Activated effector memory CD4-positive, alpha-beta T cell treated with Interleukin-2 at 50 U/mL for 16 hours (primary cell): ENCODE results near the gene DOCK3.
"Not testable (repeated sequence)": the region's sequence is repeated elsewhere in the genome, so short reads cannot be mapped to it uniquely, and the experiment has no call there.

Source experiments
- DNase-seq: peaks from one replicate; pipeline ENCODE4 v3.0.0-alpha.2; 2020

DOCK3 gene

DNA sequence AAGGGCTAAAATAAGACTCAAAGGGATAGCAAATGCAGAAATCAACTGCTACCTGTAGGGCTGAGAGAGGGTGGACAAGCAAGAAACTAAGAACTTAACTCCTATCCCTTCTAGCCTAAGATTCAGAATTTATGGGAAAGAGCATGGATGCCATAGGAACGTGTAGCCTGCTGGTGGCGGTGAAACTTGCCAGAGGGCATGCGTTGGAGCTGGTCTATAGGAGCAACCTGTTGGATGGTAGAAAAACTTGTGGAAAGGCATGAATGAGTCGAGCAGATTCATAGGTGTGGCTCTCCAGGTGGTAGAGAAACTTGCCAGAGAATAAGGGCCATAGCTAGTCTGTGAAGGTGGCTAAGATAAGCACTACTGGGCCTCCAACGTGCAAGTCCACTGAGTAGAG, 137.2 kb downstream of the DOCK3 start:
- no peak for DNase-seq

DNA sequence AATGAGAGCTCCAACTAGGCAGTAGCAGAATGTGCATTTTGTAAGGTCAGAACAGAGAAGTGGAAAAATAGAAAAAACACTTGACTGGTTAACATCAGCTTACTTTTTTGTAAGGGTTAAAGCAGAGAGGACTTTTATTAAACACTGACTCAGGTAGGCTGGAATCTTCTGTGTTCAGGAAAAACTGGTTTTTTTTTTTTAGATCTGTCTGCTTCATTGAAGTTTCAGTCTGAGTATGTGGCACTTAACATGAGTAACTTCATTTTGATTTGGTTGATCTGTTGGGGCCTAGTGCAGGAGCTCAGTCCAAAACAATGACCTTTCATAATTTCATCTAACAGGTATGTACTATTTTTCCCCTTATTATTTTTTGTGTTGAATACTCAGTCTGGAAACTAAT, 141.1 kb downstream of the DOCK3 start:
- no peak for DNase-seq

DNA sequence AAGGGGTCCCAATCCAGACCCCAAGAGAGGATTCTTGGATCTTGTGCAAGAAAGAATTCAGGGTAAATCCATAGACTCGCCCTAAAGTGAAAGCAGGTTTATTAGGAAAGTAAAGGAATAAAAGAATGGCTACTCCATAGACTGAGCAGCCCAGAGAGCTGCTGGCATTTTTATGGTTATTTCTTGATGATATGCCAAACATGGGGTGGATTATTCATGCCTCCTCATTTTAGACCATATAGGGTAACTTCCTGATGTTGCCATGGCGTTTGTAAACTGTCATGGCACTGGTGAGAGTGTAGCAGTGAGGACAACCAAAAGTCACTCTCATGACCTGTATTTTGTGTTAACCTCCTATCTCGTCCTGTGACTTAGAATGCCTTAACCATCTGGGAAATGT, 142.2 kb downstream of the DOCK3 start:
- DNase-seq, result no peak

DNA sequence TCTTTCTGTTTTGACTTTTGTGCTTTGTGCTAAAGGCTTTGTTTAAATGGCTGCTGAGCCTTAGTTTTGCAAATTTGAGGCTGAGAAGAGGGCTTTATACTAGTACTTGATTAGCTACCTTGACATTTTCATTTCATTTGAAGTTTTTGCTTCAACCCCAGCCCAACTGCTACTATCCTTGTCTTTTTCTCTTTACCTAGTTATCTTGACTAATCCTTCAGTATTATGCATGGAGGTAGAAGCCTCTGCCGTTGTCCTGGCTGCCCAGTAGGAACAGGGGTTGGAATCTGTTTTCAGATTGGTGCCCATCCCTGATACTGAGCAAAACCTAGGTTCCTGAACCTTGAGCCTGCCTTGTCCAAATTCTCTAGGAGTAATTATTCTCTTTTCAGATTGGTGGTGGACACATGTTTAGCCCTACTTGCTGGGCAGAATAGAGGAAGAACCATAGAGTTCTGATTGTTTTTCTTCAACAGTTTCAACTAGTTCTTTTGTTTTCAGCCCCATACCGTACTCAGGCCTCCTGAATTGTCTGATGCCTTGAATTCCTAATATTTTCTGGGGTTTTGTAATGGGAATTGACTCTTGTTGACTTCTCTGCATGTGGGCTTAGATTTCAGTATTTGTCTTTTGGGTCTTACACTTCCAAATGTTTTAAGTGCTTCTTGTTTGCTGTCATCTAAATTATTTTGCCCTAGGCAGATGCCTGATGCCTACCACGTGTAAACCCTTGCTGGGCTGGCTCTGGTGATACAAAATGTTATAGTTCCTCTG, 143.2 kb downstream of the DOCK3 start:
- DNase-seq, result no peak

DNA sequence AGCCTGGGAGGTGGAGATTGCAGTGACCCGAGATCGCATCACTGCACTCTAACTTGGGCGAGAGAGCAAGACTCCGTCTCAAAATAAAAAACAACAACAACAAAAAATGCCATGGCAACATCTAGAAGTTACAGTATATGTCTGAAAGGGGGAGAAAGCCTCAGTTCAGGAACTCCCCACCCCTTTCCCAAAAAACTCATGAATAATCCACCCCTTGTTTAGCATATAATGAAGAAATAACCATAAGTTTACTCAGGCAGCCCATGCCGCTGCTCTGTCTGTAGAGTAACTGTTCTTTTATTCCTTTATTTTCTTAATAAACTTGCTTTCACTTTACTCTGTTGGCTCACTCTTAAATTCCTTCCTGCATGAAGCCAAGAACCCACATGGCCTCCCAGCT, 145.2 kb downstream of the DOCK3 start:
- DNase-seq, result no peak

DNA sequence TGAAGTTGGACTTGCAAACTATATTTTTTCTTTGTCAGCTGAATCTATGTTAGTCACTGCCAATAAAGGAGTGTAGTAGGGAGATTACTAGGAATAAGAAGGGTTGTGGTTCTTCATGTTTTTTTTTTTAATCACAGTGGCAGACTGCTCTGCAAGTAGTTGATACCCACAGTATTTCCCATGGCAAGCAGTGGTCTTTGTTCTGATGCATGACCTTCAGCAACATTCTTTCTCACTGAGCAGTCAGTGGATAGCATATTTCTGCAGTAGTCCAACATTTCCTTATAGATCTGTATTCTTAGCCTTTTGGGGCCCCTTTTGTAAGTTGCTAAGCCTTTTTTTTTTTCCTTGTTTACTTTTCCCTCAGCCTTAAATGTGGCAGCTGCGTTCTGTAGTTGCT, 151.1 kb downstream of the DOCK3 start:
- DNase-seq, result no peak

DNA sequence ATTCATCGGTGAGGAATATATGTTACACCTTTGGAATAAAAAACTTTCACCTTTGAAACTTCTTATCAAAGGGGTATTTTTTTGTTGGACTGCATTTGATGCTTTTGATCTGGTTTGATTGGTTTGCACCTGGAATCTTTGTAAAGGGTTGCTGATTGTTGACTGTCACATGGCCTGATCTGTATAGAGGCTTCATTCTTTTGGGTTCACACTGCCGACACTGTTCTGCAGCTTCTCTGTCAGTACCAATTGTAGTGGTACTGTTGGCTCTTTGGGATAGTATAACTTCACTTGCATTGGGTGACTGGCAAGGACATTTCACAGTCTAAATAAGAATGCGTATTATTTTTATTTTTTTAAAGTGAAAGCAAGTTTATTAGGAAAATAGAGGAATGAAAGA, 155.7 kb downstream of the DOCK3 start:
- no peak for DNase-seq

DNA sequence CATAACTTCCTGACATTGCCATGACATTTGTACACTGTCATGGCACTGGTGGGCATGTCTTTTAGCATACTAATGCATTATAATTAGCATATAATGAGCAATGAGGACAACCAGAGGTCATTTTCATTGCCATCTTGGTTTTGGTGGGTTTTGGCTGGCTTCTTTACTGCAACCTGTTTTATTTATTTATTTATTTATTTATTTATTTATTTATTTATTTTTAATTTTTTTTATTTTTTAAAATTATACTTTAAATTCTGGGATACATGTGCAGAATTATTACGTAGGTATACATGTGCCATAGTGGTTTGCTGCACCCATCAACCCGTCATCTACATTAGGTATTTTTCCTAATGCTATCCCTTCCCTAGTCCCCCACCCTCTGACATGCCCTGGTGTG, 156.3 kb downstream of the DOCK3 start:
- not testable (repeated sequence) for DNase-seq

DNA sequence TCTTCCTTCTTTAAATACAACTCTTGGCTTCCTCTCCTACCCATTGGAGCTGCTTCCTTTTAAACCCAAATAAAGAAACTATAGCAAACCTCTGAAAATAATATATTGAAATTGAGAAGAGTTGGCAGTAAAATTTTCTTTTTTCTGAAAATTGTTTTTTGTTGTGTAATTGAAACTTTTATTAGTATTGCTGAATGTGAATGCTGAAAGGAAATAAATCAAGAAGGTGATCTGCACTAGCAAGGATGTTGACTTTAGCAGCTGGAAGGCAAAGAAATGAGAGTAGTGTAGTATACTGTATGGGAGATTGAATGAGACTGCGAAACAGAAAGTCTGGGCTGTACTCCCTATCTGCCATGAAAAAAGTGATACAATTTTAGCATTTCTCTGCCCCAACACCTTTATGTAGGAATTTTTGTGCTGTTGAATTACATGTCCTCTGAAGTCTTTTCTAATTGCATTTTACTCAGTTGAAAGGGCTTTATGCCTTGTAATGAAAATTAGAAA, 166.3 kb downstream of the DOCK3 start:
- DNase-seq, result no peak

DNA sequence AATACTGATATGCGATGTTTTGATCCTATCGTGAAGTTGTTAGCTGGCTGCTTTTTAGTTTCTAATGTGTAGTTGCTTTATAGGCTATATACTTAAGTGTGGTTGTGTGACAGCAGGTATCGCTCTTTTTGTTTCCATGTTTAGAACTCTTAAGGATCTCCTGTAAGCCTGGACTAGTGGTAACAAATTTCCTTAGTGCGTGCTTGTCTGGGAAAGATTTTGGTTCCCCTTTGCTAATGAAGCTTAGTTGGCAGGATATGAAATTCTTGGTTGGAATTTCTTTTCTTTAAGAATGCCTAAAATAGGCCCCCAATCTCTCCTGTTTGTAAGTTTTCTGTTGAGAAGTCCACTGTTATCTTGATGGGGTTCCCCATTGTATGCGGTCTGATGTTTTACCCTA, 173.6 kb downstream of the DOCK3 start:
- DNase-seq, result no peak

DNA sequence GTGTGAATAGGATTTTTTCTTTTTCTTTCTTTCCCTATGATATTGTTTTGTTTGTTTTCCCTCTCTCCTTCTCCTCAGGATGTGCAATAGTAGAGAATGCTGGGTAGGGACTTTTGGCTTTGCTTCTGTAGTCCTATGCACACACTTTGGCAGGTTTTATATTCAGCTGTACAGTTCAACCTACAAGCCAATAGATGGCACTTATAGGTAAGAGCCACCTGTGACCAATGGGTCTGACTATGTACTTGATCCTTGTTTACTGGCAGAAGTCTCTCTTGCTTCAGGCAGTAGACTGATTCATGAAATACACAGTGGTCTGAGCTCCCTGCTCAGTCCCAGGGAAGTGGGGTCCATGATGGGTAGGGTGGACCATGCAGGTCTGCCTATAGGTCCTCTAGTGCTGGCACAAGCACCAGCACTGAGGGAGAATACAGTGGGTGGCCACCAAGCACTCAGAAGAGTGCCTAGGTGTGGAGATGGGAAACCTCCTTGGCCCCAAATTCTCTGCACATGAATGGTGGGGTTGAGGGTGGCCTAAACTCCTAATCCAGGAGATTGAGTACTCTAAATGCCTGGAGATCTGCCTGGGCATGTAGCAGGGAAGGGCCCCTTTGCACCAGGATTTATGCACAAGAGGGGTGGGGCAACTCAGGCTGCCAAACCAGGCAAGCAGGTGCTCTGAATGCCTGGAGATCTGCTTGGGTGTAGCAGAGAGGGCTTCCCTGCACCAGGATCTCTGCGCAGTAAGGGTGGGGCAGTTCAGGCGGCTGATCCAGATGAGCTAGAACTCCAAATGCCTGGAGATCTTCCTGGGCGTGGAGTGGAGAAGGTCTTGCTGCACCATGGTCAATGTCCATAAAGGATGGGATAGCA, 176.1 kb downstream of the DOCK3 start:
- no peak for DNase-seq

DNA sequence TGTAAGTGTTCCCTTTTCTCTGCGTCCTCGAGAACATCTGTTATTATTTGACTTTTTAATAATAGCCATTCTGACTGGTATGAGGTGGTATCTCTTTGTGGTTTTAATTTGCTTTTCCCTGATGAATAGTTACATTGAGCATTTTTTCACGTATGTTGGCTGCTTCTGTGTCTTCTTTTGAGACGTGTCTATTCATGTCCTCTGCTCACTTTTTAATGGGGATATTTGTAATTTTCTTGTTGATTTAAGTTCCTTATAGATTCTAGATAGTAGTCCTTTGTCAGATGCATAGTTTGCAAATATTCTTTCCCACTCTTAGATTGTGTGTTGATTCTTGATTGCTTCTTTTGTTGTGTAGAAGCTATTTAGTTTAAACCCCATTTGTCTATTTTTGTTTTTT, 179.2 kb downstream of the DOCK3 start:
- no peak for DNase-seq

DNA sequence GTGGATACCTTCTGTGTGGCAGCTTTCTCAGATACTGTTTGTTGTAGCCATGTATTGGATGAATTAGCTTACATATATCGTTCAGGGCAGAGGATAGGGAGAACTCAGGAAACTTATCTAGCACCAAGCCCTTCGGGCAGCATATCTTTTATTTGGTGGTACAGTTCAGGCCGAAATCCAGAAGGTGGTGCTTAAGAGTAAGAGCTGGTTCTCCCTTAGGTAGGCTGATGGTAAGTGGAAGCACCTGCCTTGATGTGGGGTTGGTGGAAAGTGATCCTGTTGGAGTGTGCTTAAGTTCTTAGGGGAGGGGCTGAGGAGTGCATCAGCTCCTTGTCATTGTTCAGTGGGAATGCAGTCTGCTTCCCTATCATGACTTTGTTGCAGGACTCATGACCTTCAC, 187.5 kb downstream of the DOCK3 start:
- no peak for DNase-seq

DNA sequence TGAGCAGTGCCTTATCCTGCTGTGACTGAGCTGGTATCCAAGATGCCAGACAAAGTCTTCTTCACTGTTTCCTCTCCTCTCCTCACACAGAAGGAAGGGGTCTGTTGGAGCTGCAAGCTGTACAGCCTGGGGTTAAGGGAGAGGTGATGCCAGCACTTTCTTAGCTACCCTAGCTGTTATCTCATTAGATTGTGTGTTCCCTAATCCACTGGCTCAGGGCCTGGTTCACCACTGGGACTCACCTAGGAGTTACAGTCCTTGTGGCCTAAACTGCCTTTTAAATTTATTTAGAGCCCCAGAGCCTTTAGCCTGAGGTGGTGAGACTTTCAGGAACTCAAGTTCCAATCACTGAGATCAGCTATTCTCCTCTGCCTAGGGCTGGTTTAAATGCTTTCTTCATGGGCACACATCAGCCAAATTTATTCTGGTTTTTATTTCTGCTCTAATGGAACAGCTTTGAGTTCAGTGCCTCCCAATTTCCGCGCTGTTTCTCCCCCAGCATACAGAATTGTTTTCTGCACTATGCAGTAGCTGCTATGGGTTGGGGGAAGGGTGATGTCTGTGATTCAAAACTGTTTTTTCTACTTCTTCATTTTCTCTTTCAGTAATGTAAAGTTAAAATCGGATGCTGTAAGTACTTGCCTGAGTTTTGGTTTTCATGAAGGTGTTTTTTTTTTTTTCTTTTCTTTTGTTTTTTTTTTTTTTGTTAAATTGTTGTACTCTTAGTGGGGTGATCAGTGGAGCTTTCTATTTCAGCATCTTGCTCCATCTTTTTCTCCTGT, 198.8 kb downstream of the DOCK3 start:
- no peak for DNase-seq

DNA sequence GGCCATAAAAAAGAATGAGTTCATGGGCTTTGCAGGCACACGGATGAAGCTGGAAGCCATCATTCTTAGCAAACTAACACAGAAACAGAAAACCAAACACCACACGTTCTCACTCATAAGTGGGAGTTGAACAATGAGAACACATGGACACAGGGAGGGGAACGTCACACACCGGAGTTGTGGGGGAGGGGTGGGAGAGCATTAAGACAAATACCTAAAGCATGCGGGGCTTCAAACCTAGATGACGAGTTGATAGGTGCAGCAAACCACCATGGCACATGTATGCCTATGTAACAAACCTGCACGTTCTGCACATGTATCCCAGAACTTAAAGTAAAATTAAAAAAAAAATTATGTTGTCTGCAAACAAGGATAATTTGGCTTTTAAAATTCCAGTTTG, 200.1 kb downstream of the DOCK3 start:
- not testable (repeated sequence) for DNase-seq

DNA sequence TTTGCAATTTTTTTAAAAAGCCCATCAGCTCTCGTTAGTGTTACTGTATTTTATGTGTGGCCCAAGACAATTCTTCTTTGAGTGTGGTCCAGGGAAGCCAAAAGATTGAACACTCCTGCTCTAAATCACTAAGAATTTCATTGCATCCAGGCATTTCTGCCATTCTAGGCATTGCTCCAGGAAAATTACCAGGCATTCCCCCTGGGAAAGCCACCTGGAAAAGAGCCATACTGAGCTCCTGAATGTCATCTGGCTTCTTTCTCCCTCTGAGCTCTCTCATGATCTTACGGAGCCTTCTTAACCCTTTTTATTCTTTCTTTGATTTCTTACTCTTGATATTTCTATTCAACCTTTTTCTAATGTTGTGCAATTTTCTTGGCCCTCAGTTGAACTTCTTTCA, 202.2 kb downstream of the DOCK3 start:
- DNase-seq, result no peak

DNA sequence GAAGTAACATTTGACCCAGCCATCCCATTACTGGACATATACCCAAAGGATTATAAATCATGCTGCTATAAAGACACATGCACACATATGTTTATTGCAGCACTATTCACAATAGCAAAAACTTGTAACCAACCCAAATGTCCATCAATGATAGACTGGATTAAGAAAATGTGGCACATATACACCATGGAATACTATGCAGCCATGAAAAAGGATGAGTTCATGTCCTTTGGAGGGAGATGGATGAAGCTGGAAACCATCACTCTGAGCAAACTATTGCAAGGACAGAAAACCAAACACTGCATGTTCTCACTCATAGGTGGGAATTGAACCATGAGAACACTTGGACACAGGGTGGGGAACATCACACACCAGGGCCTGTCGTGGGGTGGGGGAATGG, 208.0 kb downstream of the DOCK3 start:
- DNase-seq, result not testable (repeated sequence)

DNA sequence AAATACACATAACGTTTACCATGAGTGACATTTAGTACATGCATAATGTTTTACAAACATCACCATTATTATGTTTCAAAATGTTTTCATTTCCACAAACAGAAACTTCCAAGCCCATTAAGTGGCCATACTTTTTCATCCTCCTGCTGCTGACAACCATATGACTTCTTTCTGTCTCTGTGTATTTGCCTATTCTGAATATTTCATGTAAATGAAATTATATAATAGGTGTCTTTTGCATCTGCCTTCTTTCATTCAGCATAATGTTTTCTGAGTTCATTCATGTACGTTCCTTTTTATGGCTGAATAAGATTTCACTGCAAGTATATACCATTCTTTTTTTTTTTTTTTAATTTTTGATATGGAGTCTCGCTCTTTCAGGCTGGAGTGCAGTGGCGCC, 209.0 kb downstream of the DOCK3 start:
- DNase-seq, result no peak

DNA sequence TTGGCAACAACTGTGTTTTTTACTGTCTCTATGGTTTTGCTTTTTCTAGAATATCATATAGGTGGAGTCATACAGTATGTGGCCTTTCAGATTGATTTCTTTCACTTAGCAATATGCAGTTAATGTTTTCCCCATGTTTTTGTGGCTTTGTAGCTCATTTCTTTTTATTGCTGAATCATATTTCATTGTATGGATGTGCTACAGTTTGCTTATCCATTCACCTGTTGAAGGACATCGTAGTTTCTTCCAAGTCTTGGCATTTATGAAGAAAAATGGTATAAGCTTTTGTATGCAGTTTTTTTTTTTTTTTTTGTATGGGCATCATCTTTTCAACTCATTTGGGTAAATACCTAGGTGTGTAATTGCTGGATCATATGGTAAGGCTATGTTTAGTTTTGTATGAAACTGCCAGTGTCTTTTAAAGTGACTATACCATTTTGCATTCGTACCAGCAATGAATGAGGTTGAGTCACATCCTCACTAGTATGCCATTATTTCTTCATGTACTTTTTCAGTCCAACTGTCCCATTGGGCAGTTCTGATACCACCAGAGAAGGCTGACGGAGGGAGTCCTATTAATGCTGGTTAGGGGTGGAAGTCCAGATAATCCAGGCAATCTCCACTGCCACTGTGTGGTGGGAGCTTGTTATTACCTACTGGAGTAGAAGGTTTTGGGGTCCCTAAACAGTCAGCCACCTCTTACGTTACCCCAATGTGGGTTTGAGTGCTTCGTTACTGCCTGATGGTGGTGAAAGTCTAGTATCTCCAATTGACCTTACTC, 210.5 kb downstream of the DOCK3 start:
- no peak for DNase-seq

DNA sequence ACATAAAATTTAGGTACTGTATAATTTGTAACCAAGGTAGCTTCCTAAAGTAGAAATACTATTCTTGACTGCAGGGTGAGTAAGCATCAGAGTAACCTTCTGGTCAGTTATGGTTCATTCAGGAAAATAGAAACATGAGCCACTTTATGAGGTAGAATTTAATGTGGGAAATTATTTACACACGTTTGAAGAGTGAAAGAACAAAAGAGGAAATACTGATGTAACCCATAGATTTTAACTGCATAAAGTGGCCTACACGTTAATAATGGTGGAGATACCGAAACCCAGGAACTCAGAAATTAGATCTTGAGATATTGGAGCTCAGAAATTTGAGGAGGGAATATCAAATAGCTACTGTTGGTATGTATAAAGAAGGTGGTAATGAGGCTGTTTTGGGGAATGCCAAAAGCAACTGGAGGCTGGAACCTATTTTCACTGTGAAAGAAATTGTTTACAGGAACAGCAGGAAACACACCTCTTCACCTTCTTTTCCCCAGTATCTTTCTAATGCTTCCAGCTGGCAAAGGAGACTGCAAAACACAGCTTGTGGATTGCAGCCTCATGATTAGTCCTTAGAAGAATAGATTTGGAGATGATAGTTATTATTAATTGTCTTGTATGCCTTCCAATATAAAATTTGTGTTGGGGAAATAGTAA, 216.1 kb downstream of the DOCK3 start:
- no peak for DNase-seq

DNA sequence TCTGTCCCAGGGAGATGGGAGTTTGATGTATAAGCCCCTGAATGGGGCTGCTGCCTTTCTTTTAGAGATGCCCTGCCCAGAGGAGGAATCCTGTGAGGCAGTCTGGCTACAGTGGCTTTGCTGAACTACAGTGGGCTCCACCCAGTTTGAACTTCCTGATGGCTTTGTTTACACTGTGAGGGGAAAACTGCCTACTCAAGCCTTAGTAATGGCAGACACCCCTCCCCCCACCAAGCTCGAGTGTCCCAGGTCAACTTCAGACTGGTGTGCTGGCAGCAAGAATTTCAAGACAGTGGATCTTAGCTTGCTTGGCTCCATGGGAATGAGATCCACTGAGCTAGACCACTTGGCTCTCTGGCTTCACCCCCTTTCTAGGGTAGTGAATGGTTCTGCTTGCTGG, 226.4 kb downstream of the DOCK3 start:
- DNase-seq, result not testable (repeated sequence)

DNA sequence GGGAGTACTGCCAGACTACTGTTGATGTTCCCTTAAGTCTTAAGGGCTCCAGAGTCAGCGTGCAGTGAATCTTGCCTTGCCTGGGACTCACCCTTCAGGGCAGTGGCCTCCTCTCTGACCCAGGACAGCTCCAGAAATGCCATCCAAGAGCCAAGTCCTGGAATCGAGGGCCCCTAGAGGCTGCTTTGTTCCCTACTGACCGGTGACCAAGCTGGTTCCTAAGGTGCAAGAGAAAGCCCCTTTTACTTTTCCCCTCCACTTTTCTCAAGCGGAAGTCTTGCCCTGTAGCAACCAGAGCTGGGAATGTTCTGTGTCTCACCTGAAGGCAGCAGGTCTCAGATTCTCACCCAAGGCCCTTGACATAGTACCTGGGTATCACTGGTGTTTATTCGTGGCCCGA, 238.0 kb downstream of the DOCK3 start:
- no peak for DNase-seq
